Osteoblast (primary cell): Measurements from ENCODE around the gene TNK2. TPM values are rescaled to one million over a fixed set of nuclear protein-coding genes. Genes with fewer than 3 reads are reported as not detected.
A peak's percentile ranks its signal among the peaks of the same experiment; 100 is the strongest.

Experiments used
- DNase-seq: peaks from one replicate; pipeline ENCODE4 v3.0.0; 2011; ENCODE audit warnings: low spot score, mixed read lengths; ENCODE audit not compliant: insufficient read length; ENCODE audit errors: missing footprints
- H2AFZ ChIP-seq: 2 replicates; pipeline ENCODE4 v1.6.0; 2011; ENCODE audit warnings: mild to moderate bottlenecking, low read length
- H3K27ac ChIP-seq: 2 replicates; pipeline ENCODE4 v1.5.1; 2011; ENCODE audit warnings: mild to moderate bottlenecking, low read depth, low read length, moderate library complexity
- H3K27me3 ChIP-seq: 2 replicates; pipeline ENCODE4 v1.6.0; 2012; ENCODE audit warnings: mild to moderate bottlenecking, control low read depth, inconsistent platforms, low read length, moderate library complexity; ENCODE audit not compliant: insufficient read depth
- H3K36me3 ChIP-seq: 2 replicates; pipeline ENCODE4 v1.5.1; 2011; ENCODE audit warnings: mild to moderate bottlenecking, low read length, control low read depth, moderate library complexity; ENCODE audit not compliant: insufficient read depth
- H3K4me1 ChIP-seq: 2 replicates; pipeline ENCODE4 v1.5.1; 2011; ENCODE audit warnings: mild to moderate bottlenecking, low read length, control low read depth, moderate library complexity; ENCODE audit not compliant: insufficient read depth
- H3K4me2 ChIP-seq: 2 replicates; pipeline ENCODE4 v1.6.0; 2011; ENCODE audit warnings: mild to moderate bottlenecking, low read length; ENCODE audit not compliant: insufficient read depth
- H3K4me3 ChIP-seq: fragments of 200-600 bp; sonication (generic); 3 replicates; pipeline ENCODE4 v1.5.1; 2012; ENCODE audit warnings: mild to moderate bottlenecking, low read length, inconsistent platforms; ENCODE audit not compliant: insufficient read depth
- H3K79me2 ChIP-seq: 2 replicates; pipeline ENCODE4 v1.6.0; 2012; ENCODE audit warnings: mild to moderate bottlenecking, low read length, control low read depth, inconsistent platforms; ENCODE audit not compliant: insufficient read depth
- H3K9me3 ChIP-seq: 2 replicates; pipeline ENCODE4 v1.5.1; 2011; ENCODE audit warnings: low read depth, low read length, control low read depth
- H4K20me1 ChIP-seq: 2 replicates; pipeline ENCODE4 v1.6.0; 2012; ENCODE audit warnings: mild to moderate bottlenecking, low read length, control low read depth; ENCODE audit not compliant: insufficient read depth
- CTCF ChIP-seq: IDR thresholded peaks from 2 replicates; pipeline ENCODE4 v1.5.1; 2011; ENCODE audit warnings: mild to moderate bottlenecking, low read depth, low read length, moderate library complexity; ENCODE audit errors: extremely low read depth
- total RNA-seq: library from RNA; depleted of rRNA; stranded (reverse); fragments of >200 nt; gene quantifications from 2 replicates; pipeline ENCODE4 v1.2.3, GENCODE V29; 2012

TNK2 gene
- total RNA-seq, 1 donor = 11.6 TPM

- TF ChIP-seq CTCF = no peak
- H3K27ac ChIP-seq = no peak overlapping the region
- no peak overlapping the region for H2AFZ ChIP-seq
- no peaks in the 10 kb centered on the region for H3K4me1 ChIP-seq
- no peak for DNase-seq
- H4K20me1 ChIP-seq = peaks cover 4% of the 10 kb centered on the region
- H3K4me3 ChIP-seq = no peak overlapping the region
- no peaks in the 10 kb centered on the region for H3K79me2 ChIP-seq
- no peak overlapping the region for H3K4me2 ChIP-seq
- H3K9me3 ChIP-seq = no peaks in the 10 kb centered on the region
- peaks cover 4% of the 10 kb centered on the region for H3K27me3 ChIP-seq
- no peaks in the 10 kb centered on the region for H3K36me3 ChIP-seq
Measured at GRCh38 chr3:195932418-195933043, 24.2 kb upstream of the TNK2 start.

- no peak for TF ChIP-seq CTCF
- Histone ChIP-seq H3K27me3 (peaks cover 4% of the 10 kb centered on the region), H3K4me3 (no peak overlapping the region)
Measured at GRCh38 chr3:195931582-195932273, 23.4 kb upstream of the TNK2 start.

GRCh38 chr3:195929452-195929851, 21.1 kb upstream of the TNK2 start:
- peaks cover 4% of the 10 kb centered on the region for H3K27me3 ChIP-seq
- H2AFZ ChIP-seq = no peak overlapping the region
- no peak for TF ChIP-seq CTCF
- H3K4me3 ChIP-seq = no peak overlapping the region
- no peaks in the 10 kb centered on the region for H3K4me1 ChIP-seq
- H3K36me3 ChIP-seq = no peaks in the 10 kb centered on the region
- no peaks in the 10 kb centered on the region for H3K9me3 ChIP-seq
- H3K79me2 ChIP-seq = no peaks in the 10 kb centered on the region
- DNase-seq = no peak
- no peak overlapping the region for H3K4me2 ChIP-seq
- no peak overlapping the region for H3K27ac ChIP-seq
- H4K20me1 ChIP-seq = peaks cover under 1% of the 10 kb centered on the region

More at GRCh38 chr3:195931582-195932273, 23.4 kb upstream of the TNK2 start:
- Histone ChIP-seq H3K27ac (no peak overlapping the region), H3K36me3 (no peaks in the 10 kb centered on the region), H3K9me3 (no peaks in the 10 kb centered on the region), H3K4me1 (no peaks in the 10 kb centered on the region), H4K20me1 (peaks cover 4% of the 10 kb centered on the region), H2AFZ (no peak overlapping the region), H3K79me2 (no peaks in the 10 kb centered on the region), H3K4me2 (no peak overlapping the region)
- peak; percentile 10 for DNase-seq

- Histone ChIP-seq H2AFZ (no peak overlapping the region), H3K36me3 (no peaks in the 10 kb centered on the region), H3K4me2 (peak overlapping the region; percentile 18), H3K27ac (no peak overlapping the region), H3K79me2 (no peaks in the 10 kb centered on the region), H4K20me1 (no peaks in the 10 kb centered on the region), H3K4me1 (no peaks in the 10 kb centered on the region), H3K9me3 (no peaks in the 10 kb centered on the region), H3K4me3 (no peak overlapping the region), H3K27me3 (peaks cover 15% of the 10 kb centered on the region)
- DNase-seq = no peak
- no peak for TF ChIP-seq CTCF
Measured at GRCh38 chr3:195921334-195921791, 13.0 kb upstream of the TNK2 start.
